Naive thymus-derived CD8-positive, alpha-beta T cell (primary cell): Measurements from ENCODE around the gene CEP78. TPM values are rescaled to one million over a fixed set of nuclear protein-coding genes. Genes with fewer than 3 reads are reported as not detected.
A peak's percentile ranks its signal among the peaks of the same experiment; 100 is the strongest.

ENCODE experiments used
- ATAC-seq, 2 donors: fragments of 150-1000 bp; cut with Tn5 transposase in 1 of 2; sonication (Bioruptor Pico), chemical (Tn5 transposase) in 1 of 2; 1 replicate in 1 of 2; 2 replicates in 1 of 2; pipeline ENCODE4 v1.10.0; 2021; ENCODE audit warnings: mild to moderate bottlenecking in 2 of 2, moderate library complexity in 2 of 2
- POLR2A ChIA-PET: fragments of 350-600 bp; sonication (Branson Sonifier 250); formaldehyde crosslinking; loops from one replicate; lab custom pipeline; 2021; ENCODE audit warnings: antibody characterized with exemption; lab: Charles Lee
- DNase-seq, 10 donors: peaks; one replicate each; pipeline versions ENCODE4 v3.0.0 to v3.0.0-alpha.2; 2020 to 2022
- H3K27ac Mint-ChIP-seq, 10 donors: one replicate each; pipeline ENCODE4 v1.8.0; 2020 to 2022; ENCODE audit warnings: mild to moderate bottlenecking in 10 of 10, mixed read lengths in 10 of 10, moderate library complexity in 4 of 10, inconsistent platforms in 1 of 10
- H3K27me3 Mint-ChIP-seq, 5 donors: one replicate each; pipeline ENCODE4 v1.8.0; 2021 to 2022; ENCODE audit warnings: mixed read lengths in 5 of 5
- H3K36me3 Mint-ChIP-seq, 3 donors: one replicate each; pipeline ENCODE4 v1.8.0; 2020 to 2022; ENCODE audit warnings: mixed read lengths in 3 of 3, mild to moderate bottlenecking in 2 of 3, inconsistent platforms in 1 of 3
- H3K4me1 Mint-ChIP-seq, 4 donors: one replicate each; pipeline ENCODE4 v1.8.0; 2021 to 2022; ENCODE audit warnings: mixed read lengths in 4 of 4
- H3K4me3 Mint-ChIP-seq, 10 donors: one replicate each; pipeline ENCODE4 v1.8.0; 2020 to 2022; ENCODE audit warnings: mild to moderate bottlenecking in 10 of 10, mixed read lengths in 10 of 10, moderate library complexity in 6 of 10, inconsistent platforms in 1 of 10
- H3K9me3 Mint-ChIP-seq, 9 donors: one replicate each; pipeline ENCODE4 v1.8.0; 2020 to 2022; ENCODE audit warnings: mixed read lengths in 9 of 9, mild to moderate bottlenecking in 3 of 9, inconsistent platforms in 1 of 9, moderate library complexity in 1 of 9
- polyA plus RNA-seq, 3 donors: library from polyadenylated mRNA; unstranded; fragments of 300-500 nt; fragmentation: Illumina TruSeq; gene quantifications; one replicate each; pipeline ENCODE4 v1.2.3, GENCODE V29; 2021
- total RNA-seq, 8 experiments: library from RNA in 2 of 8; stranded (reverse) in 2 of 8; gene quantifications; one replicate each; pipeline ENCODE4 v1.2.3 and lab custom pipeline; 2021 to 2026

Gene CEP78
- total and polyA plus RNA-seq, 5 experiments from 2014 or later = 14.7 to 35.9 (median 21.2) TPM

- POLR2A ChIA-PET = no interaction called here
- Mint-ChIP-seq H3K4me1 (peaks cover 11 to 18% (median 14%) of the 10 kb centered on the region in 4 donors), H3K4me3 (no peak overlapping the region)
Observed at GRCh38 chr9:78301466-78301865, 65.6 kb downstream of the CEP78 start.

GRCh38 chr9:78303377-78304062 lies 67.6 kb downstream of the CEP78 start:
- Mint-ChIP-seq H3K9me3 (no peaks in the 10 kb centered on the region), H3K4me3 (no peak overlapping the region), H3K36me3 (peaks cover 3 to 41% (median 21%) of the 10 kb centered on the region in 3 donors), H3K27me3 (no peaks in the 10 kb centered on the region), H3K4me1 (peaks cover 2 to 4% (median 3%) of the 10 kb centered on the region in 4 donors), H3K27ac (no peak overlapping the region)
- DNase-seq (no peak), ATAC-seq (no peak)
- POLR2A ChIA-PET = no interaction called here

More at GRCh38 chr9:78301466-78301865, 65.6 kb downstream of the CEP78 start:
- DNase-seq = no peak
- no peak overlapping the region for H3K27ac Mint-ChIP-seq
- ATAC-seq = no peak
- H3K27me3 Mint-ChIP-seq = peaks cover 0 to 2% (median 0%) of the 10 kb centered on the region in 5 donors
- H3K9me3 Mint-ChIP-seq = no peaks in the 10 kb centered on the region
- H3K36me3 Mint-ChIP-seq = peaks cover 3 to 26% (median 14%) of the 10 kb centered on the region in 3 donors

- Mint-ChIP-seq H3K36me3 (peaks cover 3 to 48% (median 24%) of the 10 kb centered on the region in 3 donors), H3K27ac (peak overlapping the region in 1 of 10 donors; percentile 11), H3K27me3 (no peaks in the 10 kb centered on the region), H3K4me3 (no peak overlapping the region), H3K4me1 (peaks cover 0 to 4% (median 0%) of the 10 kb centered on the region in 4 donors), H3K9me3 (no peaks in the 10 kb centered on the region)
- POLR2A ChIA-PET = no interaction called here
- DNase-seq (no peak), ATAC-seq (no peak)
Observed at GRCh38 chr9:78304357-78304756, 68.5 kb downstream of the CEP78 start.

- no peak overlapping the region for H3K4me3 Mint-ChIP-seq
- peaks cover 0 to 2% (median 0%) of the 10 kb centered on the region in 4 donors for H3K4me1 Mint-ChIP-seq
- H3K9me3 Mint-ChIP-seq = no peaks in the 10 kb centered on the region
- H3K27me3 Mint-ChIP-seq = no peaks in the 10 kb centered on the region
- no peak for DNase-seq
- H3K27ac Mint-ChIP-seq = peak overlapping the region in 2 of 10 donors; percentile 5 to 11
- H3K36me3 Mint-ChIP-seq = peaks cover 3 to 59% (median 39%) of the 10 kb centered on the region in 3 donors
- no peak for ATAC-seq
- POLR2A ChIA-PET = no interaction called here
Observed at GRCh38 chr9:78306222-78307076, 70.6 kb downstream of the CEP78 start.

GRCh38 chr9:78307360-78307759 lies 71.5 kb downstream of the CEP78 start:
- ATAC-seq (no peak), DNase-seq (no peak)
- Mint-ChIP-seq H3K36me3 (peaks cover 3 to 60% (median 34%) of the 10 kb centered on the region in 3 donors), H3K4me3 (no peak overlapping the region), H3K9me3 (no peaks in the 10 kb centered on the region), H3K4me1 (peaks cover 0 to 2% (median 0%) of the 10 kb centered on the region in 4 donors), H3K27me3 (no peaks in the 10 kb centered on the region), H3K27ac (peak overlapping the region in 1 of 10 donors; percentile 20)
- POLR2A ChIA-PET = no interaction called here

- POLR2A ChIA-PET = no interaction called here
- no peak for ATAC-seq
- Mint-ChIP-seq H3K9me3 (no peaks in the 10 kb centered on the region), H3K4me1 (no peaks in the 10 kb centered on the region), H3K27ac (no peak overlapping the region), H3K36me3 (peaks cover 3 to 61% (median 36%) of the 10 kb centered on the region in 3 donors), H3K4me3 (no peak overlapping the region), H3K27me3 (no peaks in the 10 kb centered on the region)
- no peak for DNase-seq
Observed at GRCh38 chr9:78309066-78309465, 73.2 kb downstream of the CEP78 start.

GRCh38 chr9:78311075-78311474 lies 75.2 kb downstream of the CEP78 start:
- no peaks in the 10 kb centered on the region for H3K9me3 Mint-ChIP-seq
- POLR2A ChIA-PET = no interaction called here
- no peak for ATAC-seq
- no peak overlapping the region for H3K4me3 Mint-ChIP-seq
- DNase-seq = no peak
- no peaks in the 10 kb centered on the region for H3K27me3 Mint-ChIP-seq
- H3K36me3 Mint-ChIP-seq = peaks cover 0 to 47% (median 27%) of the 10 kb centered on the region in 3 donors
- H3K4me1 Mint-ChIP-seq = peaks cover 0 to 5% (median 0%) of the 10 kb centered on the region in 4 donors
- peak overlapping the region in 1 of 10 donors; percentile 2 for H3K27ac Mint-ChIP-seq

- Mint-ChIP-seq H3K9me3 (no peaks in the 10 kb centered on the region), H3K36me3 (peaks cover 6 to 49% (median 35%) of the 10 kb centered on the region in 3 donors), H3K27me3 (no peaks in the 10 kb centered on the region), H3K4me1 (peaks cover 0 to 5% (median 0%) of the 10 kb centered on the region in 4 donors), H3K27ac (no peak overlapping the region), H3K4me3 (no peak overlapping the region)
- ATAC-seq (no peak), DNase-seq (no peak)
- POLR2A ChIA-PET = interaction anchor here (0.7 kb wide), 1 partner anchor 16 kb away, joined by 3 read pairs; no protein-coding TSS in a partner anchor
Observed at GRCh38 chr9:78311886-78312524, 76.1 kb downstream of the CEP78 start.

GRCh38 chr9:78314550-78314949 lies 78.7 kb downstream of the CEP78 start:
- POLR2A ChIA-PET = no interaction called here
- H3K4me3 Mint-ChIP-seq = no peak overlapping the region
- H3K27ac Mint-ChIP-seq = peak overlapping the region in 3 of 10 donors; percentile 11 to 48 (median 32)
- ATAC-seq (no peak), DNase-seq (no peak)
- H3K36me3 Mint-ChIP-seq = peaks cover 16 to 51% (median 46%) of the 10 kb centered on the region in 3 donors
- no peaks in the 10 kb centered on the region for H3K9me3 Mint-ChIP-seq
- no peaks in the 10 kb centered on the region for H3K27me3 Mint-ChIP-seq
- H3K4me1 Mint-ChIP-seq = peaks cover 0 to 5% (median 0%) of the 10 kb centered on the region in 4 donors

GRCh38 chr9:78314953-78315870 lies 79.3 kb downstream of the CEP78 start:
- H3K27me3 Mint-ChIP-seq = no peaks in the 10 kb centered on the region
- POLR2A ChIA-PET = no interaction called here
- peaks cover 0 to 5% (median 0%) of the 10 kb centered on the region in 4 donors for H3K4me1 Mint-ChIP-seq
- ATAC-seq (no peak), DNase-seq (no peak)
- H3K4me3 Mint-ChIP-seq = no peak overlapping the region
- H3K36me3 Mint-ChIP-seq = peaks cover 23 to 52% (median 47%) of the 10 kb centered on the region in 3 donors
- H3K9me3 Mint-ChIP-seq = no peaks in the 10 kb centered on the region
- peak overlapping the region in 4 of 10 donors; percentile 32 to 56 (median 43) for H3K27ac Mint-ChIP-seq

- POLR2A ChIA-PET = no interaction called here
- Mint-ChIP-seq H3K36me3 (peaks cover 23 to 49% (median 44%) of the 10 kb centered on the region in 3 donors), H3K27ac (peak overlapping the region in 2 of 10 donors; percentile 46 to 60), H3K27me3 (no peaks in the 10 kb centered on the region), H3K4me1 (peaks cover 0 to 5% (median 0%) of the 10 kb centered on the region in 4 donors), H3K9me3 (no peaks in the 10 kb centered on the region), H3K4me3 (no peak overlapping the region)
- DNase-seq = no peak
- ATAC-seq = no peak
Observed at GRCh38 chr9:78316166-78316892, 80.5 kb downstream of the CEP78 start.
